Activated CD8-positive, alpha-beta memory T cell treated with anti-CD3 and anti-CD28 coated beads, Interleukin-2, amount 50 U/mL, for 1 hour (primary cell): Measurements from ENCODE around the gene DNM3.

Experiments
- DNase-seq: peaks from one replicate; pipeline ENCODE4 v3.0.0-alpha.2; 2020; ENCODE audit errors: extremely low read depth

The DNM3 gene

GRCh38 chr1:172105230-172105629, 263.9 kb downstream of the DNM3 start:
- DNase-seq = no peak

GRCh38 chr1:172107316-172107975, 266.1 kb downstream of the DNM3 start:
- DNase-seq = no peak

GRCh38 chr1:172108161-172108893, 267.0 kb downstream of the DNM3 start:
- no peak for DNase-seq

GRCh38 chr1:172109359-172109758, 268.1 kb downstream of the DNM3 start:
- no peak for DNase-seq

GRCh38 chr1:172112576-172112975, 271.3 kb downstream of the DNM3 start:
- DNase-seq = no peak

GRCh38 chr1:172117800-172118199, 276.5 kb downstream of the DNM3 start:
- no peak for DNase-seq

- no peak for DNase-seq
Observed at GRCh38 chr1:172118618-172119017, 277.3 kb downstream of the DNM3 start.

GRCh38 chr1:172119184-172119583, 277.9 kb downstream of the DNM3 start:
- no peak for DNase-seq

- no peak for DNase-seq
Observed at GRCh38 chr1:172120381-172120780, 279.1 kb downstream of the DNM3 start.

GRCh38 chr1:172121081-172121717, 279.9 kb downstream of the DNM3 start:
- DNase-seq = no peak

- DNase-seq = no peak
Observed at GRCh38 chr1:172122381-172122780, 281.1 kb downstream of the DNM3 start.

GRCh38 chr1:172125250-172125649, 284.0 kb downstream of the DNM3 start:
- no peak for DNase-seq

- DNase-seq = no peak
Observed at GRCh38 chr1:172125812-172126430, 284.6 kb downstream of the DNM3 start.

- DNase-seq = no peak
Observed at GRCh38 chr1:172132836-172133235, 291.5 kb downstream of the DNM3 start.

GRCh38 chr1:172134087-172134731, 292.9 kb downstream of the DNM3 start:
- DNase-seq = no peak

- DNase-seq = no peak
Observed at GRCh38 chr1:172135076-172135672, 293.9 kb downstream of the DNM3 start.

- no peak for DNase-seq
Observed at GRCh38 chr1:172135978-172136610, 294.8 kb downstream of the DNM3 start.

GRCh38 chr1:172136925-172137324, 295.6 kb downstream of the DNM3 start:
- DNase-seq = no peak

GRCh38 chr1:172137703-172138454, 296.6 kb downstream of the DNM3 start:
- DNase-seq = no peak

GRCh38 chr1:172138634-172139033, 297.3 kb downstream of the DNM3 start:
- DNase-seq = no peak
